NCI-H128 (cell line): ENCODE results near the gene HIC2.
"Not testable (repeated sequence)": the region's sequence is repeated elsewhere in the genome, so short reads cannot be mapped to it uniquely, and the experiment has no call there.

Source experiments
- DNase-seq: peaks from one replicate; lab custom pipeline; 2025; ENCODE audit not compliant: unreplicated experiment; lab: John Stamatoyannopoulos, UW

The HIC2 gene

GRCh38 chr22:21490556-21490955 is 73.4 kb downstream of the HIC2 start:
- DNase-seq, result not testable (repeated sequence)

GRCh38 chr22:21492271-21492670 is 75.1 kb downstream of the HIC2 start:
- not testable (repeated sequence) for DNase-seq

GRCh38 chr22:21493789-21494782 is 76.9 kb downstream of the HIC2 start:
- not testable (repeated sequence) for DNase-seq

DNA sequence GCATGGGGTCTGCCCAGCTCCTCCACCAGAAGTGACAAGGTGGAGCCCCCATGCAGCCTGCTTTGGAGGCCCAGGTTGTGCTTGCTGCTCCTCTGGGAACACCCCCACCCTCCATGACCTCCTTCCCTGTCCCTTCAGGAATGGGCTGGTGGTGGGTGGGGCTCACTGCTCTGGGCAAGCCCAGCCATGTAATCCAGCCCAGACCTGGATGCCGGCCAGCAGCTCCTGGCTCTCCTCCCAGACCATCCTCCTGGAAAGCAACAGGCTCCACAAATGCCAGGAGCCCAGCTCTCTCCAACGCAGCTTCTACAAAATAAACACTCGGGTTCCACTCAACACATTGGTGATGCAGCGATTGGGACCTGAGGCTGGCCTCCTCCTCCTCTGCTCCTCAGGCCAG is 80.8 kb downstream of the HIC2 start:
- DNase-seq, result not testable (repeated sequence)

- not testable (repeated sequence) for DNase-seq
Observed at GRCh38 chr22:21498489-21498888, 81.3 kb downstream of the HIC2 start.

DNA sequence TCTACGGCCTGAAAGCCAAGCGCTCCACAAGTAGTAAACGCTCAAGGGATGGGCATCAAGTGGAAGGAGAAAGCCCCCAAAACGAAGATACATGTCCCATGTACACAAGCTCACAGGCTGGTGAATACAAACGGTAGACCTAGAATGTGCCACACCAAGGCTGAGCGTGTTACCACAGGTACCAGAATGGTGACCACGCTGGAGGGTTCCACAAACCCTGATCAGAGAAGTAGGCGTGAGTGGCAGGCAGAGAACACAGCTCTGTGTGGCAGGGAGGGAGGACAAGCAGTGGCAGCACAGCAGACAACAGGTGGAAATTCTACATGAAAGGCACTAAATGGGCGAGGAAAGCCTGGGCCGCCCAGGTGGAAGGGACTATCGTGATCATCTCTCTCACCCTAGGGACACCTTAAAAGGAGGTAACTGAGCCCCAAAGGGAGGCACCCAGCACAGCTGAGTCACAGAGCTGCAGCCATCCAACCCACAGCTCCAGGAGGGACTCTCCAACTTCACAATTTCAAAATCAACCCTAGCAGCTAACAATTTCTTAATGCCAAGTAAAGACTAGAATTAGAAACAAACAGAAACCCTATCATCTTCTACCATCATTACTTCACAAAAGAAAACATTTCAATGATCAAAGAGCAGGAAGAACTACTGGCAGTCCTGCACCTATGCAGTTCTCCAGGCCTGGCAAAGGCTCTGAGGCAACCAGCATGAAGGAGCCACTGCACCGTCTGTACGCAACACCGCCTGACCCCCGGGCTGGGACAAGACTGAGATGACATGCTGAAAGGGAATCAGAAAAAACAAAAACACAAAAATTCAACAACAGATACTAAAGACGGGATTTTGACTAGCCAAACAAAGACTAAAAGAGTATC is 82.7 kb downstream of the HIC2 start:
- DNase-seq, result not testable (repeated sequence)
